ENCODE data around the gene BCL11A. TPM values are rescaled to one million over a fixed set of nuclear protein-coding genes. Genes with fewer than 3 reads are reported as not detected.

BCL11A gene
- total RNA-seq, 2 experiments from 2014 or later: not detected

DNA sequence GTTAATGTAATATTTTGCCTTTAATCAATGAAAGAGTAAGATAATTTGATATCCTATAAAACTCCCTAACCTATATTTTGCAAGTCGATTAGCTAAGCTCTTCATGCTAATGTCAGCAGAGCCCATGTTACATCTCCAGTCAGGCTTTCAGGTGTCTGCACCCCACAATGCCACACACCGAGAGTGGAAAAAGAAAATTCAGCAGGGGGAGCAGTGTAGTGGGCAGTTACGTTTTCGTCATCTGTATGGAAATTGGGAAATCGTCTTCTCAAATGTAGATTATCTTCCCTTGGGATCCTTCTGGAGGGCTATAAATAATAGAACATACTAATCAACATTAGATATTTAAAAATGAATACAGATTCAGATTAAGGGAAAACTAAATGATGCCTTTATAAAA, 66.3 kb downstream of the BCL11A start:
- DNase-seq: no peak
- Mint-ChIP-seq H3K27ac (no peak overlapping the region), H3K27me3 (peaks cover 25% of the 10 kb centered on the region), H3K4me1 (no peaks in the 10 kb centered on the region), H3K4me3 (no peak overlapping the region), H3K36me3 (ENCODE audit: low read depth) (no peaks in the 10 kb centered on the region), H3K9me3 (no peaks in the 10 kb centered on the region)
- ChIA-PET CTCF (no interaction called here), POLR2A (no interaction called here)

DNA sequence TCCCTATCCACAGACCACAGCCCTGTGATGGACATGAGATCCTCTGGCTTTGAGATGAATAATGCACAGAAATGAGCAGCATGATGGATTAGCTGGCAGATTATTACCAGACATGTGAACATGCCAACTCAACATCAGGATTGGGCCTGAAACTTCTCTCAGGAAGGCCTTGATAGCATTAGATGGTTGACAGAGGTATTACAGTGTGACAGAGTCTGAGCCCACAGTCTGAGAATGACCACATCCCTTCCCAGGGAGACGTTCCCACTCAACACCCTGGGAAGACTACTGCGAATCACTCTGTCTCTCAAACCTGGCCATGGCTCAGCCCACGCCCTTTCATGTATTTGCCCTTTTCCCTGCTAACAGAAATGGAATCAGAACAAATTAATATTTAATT, 66.9 kb downstream of the BCL11A start:
- H3K27me3 Mint-ChIP-seq: peaks cover 26% of the 10 kb centered on the region
- POLR2A ChIA-PET: no interaction called here
- H3K36me3 Mint-ChIP-seq (ENCODE audit: low read depth): no peaks in the 10 kb centered on the region
- H3K4me1 Mint-ChIP-seq: no peaks in the 10 kb centered on the region
- H3K4me3 Mint-ChIP-seq: no peak overlapping the region
- no peaks in the 10 kb centered on the region for H3K9me3 Mint-ChIP-seq
- CTCF ChIA-PET: no interaction called here
- no peak for DNase-seq
- H3K27ac Mint-ChIP-seq: no peak overlapping the region

DNA sequence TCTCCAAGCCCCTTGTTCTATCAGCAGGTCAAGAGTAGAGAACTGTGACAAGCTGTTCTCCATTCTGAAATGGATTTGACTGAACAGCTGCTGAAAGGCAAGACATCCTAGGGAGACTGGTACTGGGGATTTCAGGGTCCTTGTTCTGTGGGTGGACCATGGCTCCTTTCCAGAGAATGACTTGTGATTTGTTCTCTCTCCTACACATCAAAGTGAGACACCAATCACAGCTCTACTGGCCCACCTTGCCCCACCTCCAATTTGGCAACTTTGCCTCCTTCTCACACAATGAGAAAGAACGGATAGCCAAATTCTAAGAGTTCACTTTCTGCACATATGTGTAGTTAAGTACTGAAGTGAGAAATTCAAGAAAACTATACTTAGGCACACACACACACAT, 67.4 kb downstream of the BCL11A start:
- no peaks in the 10 kb centered on the region for H3K4me1 Mint-ChIP-seq
- no peak overlapping the region for H3K4me3 Mint-ChIP-seq
- H3K27me3 Mint-ChIP-seq: peaks cover 29% of the 10 kb centered on the region

DNA sequence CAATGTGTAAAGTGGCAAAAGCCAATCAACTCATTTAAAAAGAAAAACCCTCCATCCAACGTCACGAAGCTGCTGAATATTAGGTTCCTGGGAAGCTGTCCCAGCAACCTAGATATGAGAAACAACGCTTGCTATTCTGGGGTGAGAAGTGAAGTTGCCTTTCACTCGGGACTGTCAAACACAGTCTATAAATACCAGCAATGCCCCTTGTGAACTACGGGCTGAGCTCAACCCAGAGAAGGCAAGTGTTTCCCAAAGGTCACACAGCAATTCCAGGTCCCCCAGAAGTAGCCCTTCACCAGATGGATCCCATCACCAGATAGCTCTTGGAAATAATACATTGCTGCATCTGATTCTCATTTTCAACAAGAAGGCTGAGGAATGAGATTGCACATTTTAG, 67.9 kb downstream of the BCL11A start:
- ChIA-PET POLR2A (no interaction called here), CTCF (no interaction called here)
- H3K27ac Mint-ChIP-seq: no peak overlapping the region
- H3K4me3 Mint-ChIP-seq: no peak overlapping the region
- H3K36me3 Mint-ChIP-seq (ENCODE audit: low read depth): no peaks in the 10 kb centered on the region
- no peaks in the 10 kb centered on the region for H3K4me1 Mint-ChIP-seq
- no peak for DNase-seq
- H3K27me3 Mint-ChIP-seq: peaks cover 29% of the 10 kb centered on the region
- H3K9me3 Mint-ChIP-seq: no peaks in the 10 kb centered on the region

More for the DNA sequence above, 67.4 kb downstream of the BCL11A start:
- no peak overlapping the region for H3K27ac Mint-ChIP-seq
- H3K9me3 Mint-ChIP-seq: no peaks in the 10 kb centered on the region
- H3K36me3 Mint-ChIP-seq (ENCODE audit: low read depth): no peaks in the 10 kb centered on the region
- DNase-seq: no peak
- CTCF ChIA-PET: no interaction called here
- POLR2A ChIA-PET: no interaction called here

DNA sequence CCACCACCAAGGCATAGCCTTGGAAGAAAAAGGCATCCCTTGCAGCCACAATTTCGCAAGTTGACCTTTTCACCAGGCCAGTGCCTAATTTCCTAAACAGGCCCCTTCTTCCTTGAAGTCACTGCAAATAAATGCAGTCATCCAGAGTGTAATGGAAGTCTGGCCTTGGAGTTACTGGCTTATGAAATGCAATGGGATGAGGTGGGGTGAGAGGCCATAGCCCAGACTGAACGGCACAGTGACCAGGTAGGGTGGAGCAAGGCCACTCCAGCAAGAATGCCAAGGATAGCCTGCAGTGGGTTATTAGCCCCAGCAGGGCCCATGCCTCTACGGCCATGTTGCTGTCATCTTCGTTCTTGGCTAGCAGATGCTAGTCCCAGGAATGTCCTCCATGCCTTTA, 68.4 kb downstream of the BCL11A start:
- Mint-ChIP-seq H3K4me3 (no peak overlapping the region), H3K27me3 (peaks cover 25% of the 10 kb centered on the region), H3K27ac (no peak overlapping the region), H3K4me1 (no peaks in the 10 kb centered on the region), H3K36me3 (ENCODE audit: low read depth) (no peaks in the 10 kb centered on the region), H3K9me3 (no peaks in the 10 kb centered on the region)
- ChIA-PET CTCF (no interaction called here), POLR2A (no interaction called here)
- DNase-seq: no peak

DNA sequence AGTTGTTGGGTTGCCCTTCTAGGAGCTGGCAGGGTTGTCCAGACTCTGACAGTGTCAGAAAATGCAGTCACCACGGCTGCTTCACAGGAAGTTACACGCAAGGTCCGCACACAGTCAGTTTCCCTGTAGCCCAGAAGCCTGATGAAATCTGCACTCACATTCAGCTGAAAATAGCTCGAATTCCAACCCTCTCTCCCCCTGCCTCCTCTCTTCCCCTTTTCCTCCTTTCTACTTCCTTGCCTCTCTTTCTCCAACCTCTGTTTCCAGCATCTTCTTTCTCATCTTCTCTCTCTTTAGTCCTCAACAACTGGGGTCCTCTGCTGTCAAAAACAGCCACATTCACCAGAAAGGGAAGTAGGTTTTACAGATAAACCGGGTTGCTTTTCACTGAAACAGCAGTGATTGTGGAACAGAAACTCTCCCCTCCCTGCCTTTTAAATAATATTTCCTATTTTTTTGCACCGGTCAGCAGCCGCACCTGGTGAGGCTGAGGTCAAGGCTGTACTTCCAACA, 69.3 kb downstream of the BCL11A start:
- no peaks in the 10 kb centered on the region for H3K9me3 Mint-ChIP-seq
- H3K4me1 Mint-ChIP-seq: no peaks in the 10 kb centered on the region
- no peak overlapping the region for H3K27ac Mint-ChIP-seq
- H3K27me3 Mint-ChIP-seq: peaks cover 25% of the 10 kb centered on the region
- ChIA-PET POLR2A (no interaction called here), CTCF (no interaction called here)
- H3K4me3 Mint-ChIP-seq: no peak overlapping the region
- no peak for DNase-seq
- no peaks in the 10 kb centered on the region for H3K36me3 Mint-ChIP-seq (ENCODE audit: low read depth)

DNA sequence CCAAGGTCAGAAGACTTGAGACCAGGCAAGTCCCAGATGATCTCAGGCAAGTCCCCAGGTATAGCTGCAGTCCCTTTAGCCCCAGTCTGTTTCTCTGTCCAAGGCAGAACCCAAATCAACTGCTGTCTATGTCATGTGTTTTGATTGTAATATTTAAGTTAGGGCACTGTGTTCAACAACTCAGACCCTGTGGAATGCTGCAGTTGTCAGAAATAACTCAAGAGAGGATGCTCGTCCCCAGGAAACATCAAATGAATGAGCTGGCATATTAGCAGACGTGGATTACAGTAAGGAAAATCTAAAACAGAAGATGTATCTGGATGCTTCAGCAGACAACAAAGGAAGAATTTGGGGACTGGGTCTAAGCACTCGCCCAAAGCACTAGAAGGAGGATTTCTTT, 70.1 kb downstream of the BCL11A start:
- Mint-ChIP-seq H3K4me1 (no peaks in the 10 kb centered on the region), H3K27me3 (peaks cover 25% of the 10 kb centered on the region), H3K9me3 (no peaks in the 10 kb centered on the region), H3K36me3 (ENCODE audit: low read depth) (no peaks in the 10 kb centered on the region), H3K4me3 (no peak overlapping the region), H3K27ac (no peak overlapping the region)
- DNase-seq: no peak
- POLR2A ChIA-PET: no interaction called here
- CTCF ChIA-PET: interaction anchor here (0.5 kb wide), 1 partner anchor 1456 kb away, joined by 3 read pairs; no protein-coding TSS in a partner anchor

DNA sequence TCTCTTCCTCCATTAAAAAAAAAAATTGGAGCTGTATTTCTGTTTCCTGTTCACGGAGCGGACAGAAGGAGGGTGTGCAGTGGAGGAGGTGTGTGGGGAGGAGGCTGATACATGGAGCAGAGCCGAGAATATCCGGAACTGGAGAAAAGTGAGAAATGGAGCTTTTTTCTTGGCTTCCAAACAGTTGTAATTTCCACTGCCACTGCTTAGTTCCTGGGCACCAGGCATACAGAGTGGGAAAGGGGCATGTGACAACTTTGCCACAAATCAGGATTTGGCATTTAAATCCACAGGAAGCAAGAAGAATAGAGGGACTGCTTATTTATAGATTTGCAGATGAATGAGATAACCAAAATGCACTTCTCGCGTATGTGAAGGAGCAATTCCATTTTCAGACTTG, 71.2 kb downstream of the BCL11A start:
- POLR2A ChIA-PET: no interaction called here
- H3K27ac Mint-ChIP-seq: no peak overlapping the region
- H3K4me1 Mint-ChIP-seq: no peaks in the 10 kb centered on the region
- DNase-seq: no peak
- CTCF ChIA-PET: no interaction called here
- peaks cover 25% of the 10 kb centered on the region for H3K27me3 Mint-ChIP-seq
- no peak overlapping the region for H3K4me3 Mint-ChIP-seq
- no peaks in the 10 kb centered on the region for H3K9me3 Mint-ChIP-seq
- H3K36me3 Mint-ChIP-seq (ENCODE audit: low read depth): no peaks in the 10 kb centered on the region

DNA sequence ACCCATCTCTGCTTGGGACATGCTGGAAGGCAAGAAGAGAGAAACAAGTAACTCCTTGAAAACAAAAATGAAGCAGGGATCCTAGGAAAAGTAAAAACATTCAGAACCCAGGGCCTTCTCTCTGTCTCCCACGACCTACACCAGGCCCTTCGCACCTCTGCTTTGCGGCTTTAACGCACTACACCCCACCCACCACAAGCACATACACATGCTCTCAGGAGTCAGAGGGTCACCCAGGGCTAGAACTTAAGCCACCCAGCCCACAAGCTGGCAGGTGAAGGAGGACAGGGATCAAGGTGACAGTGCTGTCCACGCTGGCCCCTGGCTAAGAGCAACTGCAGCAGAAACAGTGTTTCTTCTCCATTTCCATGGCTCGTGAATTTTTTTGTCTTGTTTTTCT, 72.2 kb downstream of the BCL11A start:
- Mint-ChIP-seq H3K27me3 (peaks cover 25% of the 10 kb centered on the region), H3K4me1 (no peaks in the 10 kb centered on the region), H3K27ac (no peak overlapping the region), H3K4me3 (no peak overlapping the region), H3K36me3 (ENCODE audit: low read depth) (no peaks in the 10 kb centered on the region), H3K9me3 (no peaks in the 10 kb centered on the region)
- CTCF ChIA-PET: no interaction called here
- DNase-seq: no peak
- POLR2A ChIA-PET: no interaction called here

DNA sequence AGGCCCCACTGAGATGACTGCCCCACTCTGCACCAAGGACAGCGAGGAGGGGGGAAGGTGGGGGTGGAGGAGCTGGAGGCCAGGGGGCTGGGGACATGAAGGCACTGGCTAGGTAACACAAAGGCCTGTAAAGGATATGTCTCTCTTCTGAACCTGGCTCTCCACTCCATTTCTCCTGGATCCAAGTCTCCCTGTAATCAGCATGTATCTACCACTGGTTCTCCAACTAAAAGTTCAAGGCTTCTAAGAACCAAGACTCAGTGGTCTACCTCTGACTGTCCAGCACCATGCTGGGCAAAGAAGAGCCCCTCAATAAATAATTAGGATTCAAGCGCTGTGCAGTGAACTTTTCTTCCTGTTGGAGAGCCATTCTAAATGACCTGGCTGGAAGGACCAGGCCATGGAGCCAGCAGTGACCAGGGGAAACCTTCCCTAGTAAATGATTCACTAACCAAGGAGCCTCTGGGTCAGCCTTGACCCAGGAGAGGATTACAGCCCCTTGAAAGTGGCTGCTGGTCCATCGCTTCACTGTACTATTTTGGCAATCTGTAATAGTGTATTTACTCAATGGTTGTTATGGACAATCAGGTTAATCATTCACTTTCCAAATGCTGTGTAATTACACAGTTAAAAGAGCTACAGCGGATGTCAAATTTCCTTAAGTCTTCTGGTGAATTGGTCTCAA, 73.2 kb downstream of the BCL11A start:
- POLR2A ChIA-PET: no interaction called here
- H3K4me1 Mint-ChIP-seq: no peaks in the 10 kb centered on the region
- CTCF ChIA-PET: no interaction called here
- H3K36me3 Mint-ChIP-seq (ENCODE audit: low read depth): no peaks in the 10 kb centered on the region
- H3K9me3 Mint-ChIP-seq: no peaks in the 10 kb centered on the region
- no peak overlapping the region for H3K4me3 Mint-ChIP-seq
- peaks cover 25% of the 10 kb centered on the region for H3K27me3 Mint-ChIP-seq
- H3K27ac Mint-ChIP-seq: no peak overlapping the region
- DNase-seq: no peak

DNA sequence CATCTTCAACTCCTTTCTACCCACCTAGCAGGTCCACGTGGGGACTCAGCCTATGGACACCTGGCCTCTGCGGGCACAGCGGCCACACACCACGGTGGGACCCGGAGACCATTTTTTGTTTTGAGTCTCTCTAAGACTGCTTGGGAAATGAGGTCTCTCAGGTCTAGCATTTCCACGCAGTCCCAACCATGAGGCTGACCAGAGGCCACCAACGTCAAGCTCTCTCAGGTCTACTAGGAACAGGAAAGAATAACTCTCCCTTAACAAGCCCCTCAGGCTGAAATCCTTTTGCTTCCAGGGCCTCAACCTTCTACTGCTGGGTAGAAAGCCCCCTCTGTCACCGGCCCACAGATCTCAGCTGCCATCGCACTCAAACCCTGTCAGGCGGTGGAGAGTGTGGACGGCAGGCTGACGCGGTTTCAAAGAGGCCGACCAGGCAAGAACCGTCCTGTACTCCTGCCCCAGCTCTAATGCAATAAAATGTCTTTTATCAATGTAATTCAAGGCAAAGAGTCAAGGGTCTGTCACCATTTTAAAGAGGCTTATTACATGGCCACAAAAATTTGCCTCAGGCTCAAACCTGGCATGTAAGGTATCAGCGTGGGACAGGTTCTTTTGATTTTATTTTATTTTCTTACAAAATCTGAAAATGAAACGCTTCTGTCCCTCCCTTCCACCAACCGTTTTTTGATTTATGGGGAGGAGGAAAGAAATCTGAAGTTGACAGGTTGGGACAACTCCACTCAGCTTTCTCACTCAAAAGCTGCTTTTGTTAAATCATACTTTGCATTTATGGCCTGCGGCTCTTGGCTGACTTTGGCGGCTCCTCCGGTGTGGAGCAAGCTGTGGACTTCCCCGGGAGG, 74.0 kb downstream of the BCL11A start:
- no peak overlapping the region for H3K4me3 Mint-ChIP-seq
- H3K4me1 Mint-ChIP-seq: no peaks in the 10 kb centered on the region
- H3K36me3 Mint-ChIP-seq (ENCODE audit: low read depth): no peaks in the 10 kb centered on the region
- POLR2A ChIA-PET: no interaction called here
- CTCF ChIA-PET: no interaction called here
- no peaks in the 10 kb centered on the region for H3K9me3 Mint-ChIP-seq
- H3K27me3 Mint-ChIP-seq: peaks cover 25% of the 10 kb centered on the region
- H3K27ac Mint-ChIP-seq: no peak overlapping the region
- no peak for DNase-seq

DNA sequence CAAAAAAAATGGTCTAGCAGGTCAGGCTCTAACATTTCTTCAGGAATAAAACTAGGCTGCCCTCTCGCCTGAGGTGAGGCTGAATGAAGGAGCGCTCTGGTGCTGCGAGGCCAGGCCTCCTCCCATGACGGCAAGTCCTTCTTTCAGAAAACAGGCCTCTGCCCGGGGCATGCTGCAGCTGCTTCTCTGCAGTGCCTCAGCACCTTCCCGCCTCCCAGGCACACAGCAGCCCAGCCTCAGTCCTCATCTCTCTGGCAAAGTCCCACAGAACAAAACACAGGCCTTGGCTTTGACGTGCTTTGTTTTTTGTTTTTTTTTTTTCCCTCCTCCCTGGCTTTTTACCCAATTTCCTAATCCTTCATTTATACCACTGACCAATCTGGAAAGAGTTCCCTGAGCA, 74.8 kb downstream of the BCL11A start:
- no peaks in the 10 kb centered on the region for H3K36me3 Mint-ChIP-seq (ENCODE audit: low read depth)
- H3K27me3 Mint-ChIP-seq: peaks cover 19% of the 10 kb centered on the region
- no peak overlapping the region for H3K27ac Mint-ChIP-seq
- ChIA-PET POLR2A (no interaction called here), CTCF (no interaction called here)
- no peak overlapping the region for H3K4me3 Mint-ChIP-seq
- no peaks in the 10 kb centered on the region for H3K4me1 Mint-ChIP-seq
- no peak for DNase-seq
- no peaks in the 10 kb centered on the region for H3K9me3 Mint-ChIP-seq

DNA sequence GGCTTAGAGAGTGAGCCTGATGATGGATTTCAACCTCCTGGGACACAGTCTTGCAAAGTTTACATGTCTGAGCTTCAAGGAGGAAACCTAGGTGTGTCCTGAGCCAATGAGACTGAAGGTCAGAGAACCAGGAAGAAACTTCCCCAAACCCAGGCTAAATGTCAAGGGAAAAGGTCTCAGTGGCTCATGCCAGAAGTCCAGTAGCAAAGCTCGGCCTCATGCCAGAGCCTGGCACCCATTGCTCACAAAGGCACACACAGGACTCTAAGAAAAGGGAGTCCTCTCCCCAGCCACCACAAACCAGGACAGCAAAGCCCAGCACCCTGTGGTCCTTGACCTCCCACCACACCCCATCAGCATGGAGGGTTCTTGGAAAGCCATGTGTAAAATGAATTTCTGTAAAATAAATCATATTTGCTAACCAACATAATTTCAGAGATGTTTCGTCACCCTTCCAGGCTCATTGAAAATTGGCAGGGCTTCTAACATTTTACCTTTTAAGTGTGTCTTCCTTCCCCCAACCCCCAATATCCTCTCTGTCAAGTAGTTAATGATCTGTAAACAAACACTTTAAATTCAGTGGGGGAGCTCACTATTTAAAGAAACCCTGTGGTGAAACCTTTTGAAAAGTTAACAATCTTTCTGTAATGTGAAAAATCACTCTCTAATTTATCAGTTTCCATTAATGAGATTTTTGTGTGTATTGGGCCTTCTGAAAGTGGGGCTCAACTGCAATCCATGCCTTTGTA, 77.1 kb downstream of the BCL11A start:
- H3K27ac Mint-ChIP-seq: no peak overlapping the region
- no peaks in the 10 kb centered on the region for H3K9me3 Mint-ChIP-seq
- POLR2A ChIA-PET: no interaction called here
- H3K36me3 Mint-ChIP-seq (ENCODE audit: low read depth): no peaks in the 10 kb centered on the region
- peaks cover 1% of the 10 kb centered on the region for H3K27me3 Mint-ChIP-seq
- H3K4me1 Mint-ChIP-seq: no peaks in the 10 kb centered on the region
- no peak for DNase-seq
- CTCF ChIA-PET: no interaction called here
- H3K4me3 Mint-ChIP-seq: no peak overlapping the region
